IPS DF 4.7 (cell line): ENCODE measurements around the gene TMEM154.

Experiments used
- DNase-seq: peaks from one replicate; pipeline ENCODE4 v3.0.0-alpha.2; 2013; ENCODE audit warnings: low spot score; ENCODE audit errors: extremely low read depth

Gene TMEM154

GRCh38 chr4:152679414-152680281 lies at the start of gene TMEM154:
Gene TMEM154, minus strand, starts transcription at chr4:152679997. Its CDS starts 64 bp downstream, at chr4:152679933.
- DNase-seq, result no peak

GRCh38 chr4:152729466-152729865 lies 49.7 kb upstream of the TMEM154 start:
- no peak for DNase-seq

GRCh38 chr4:152728343-152728742 lies 48.5 kb upstream of the TMEM154 start:
- no peak for DNase-seq

- no peak for DNase-seq
Measured at GRCh38 chr4:152727784-152728183, 48.0 kb upstream of the TMEM154 start.

- no peak for DNase-seq
Measured at GRCh38 chr4:152724494-152724893, 44.7 kb upstream of the TMEM154 start.

GRCh38 chr4:152723236-152723635 lies 43.4 kb upstream of the TMEM154 start:
- no peak for DNase-seq

GRCh38 chr4:152719801-152720556 lies 40.2 kb upstream of the TMEM154 start:
- no peak for DNase-seq

GRCh38 chr4:152719291-152719690 lies 39.5 kb upstream of the TMEM154 start:
- no peak for DNase-seq

- no peak for DNase-seq
Measured at GRCh38 chr4:152715076-152715475, 35.3 kb upstream of the TMEM154 start.

GRCh38 chr4:152713951-152714705 lies 34.3 kb upstream of the TMEM154 start:
- no peak for DNase-seq

- no peak for DNase-seq
Measured at GRCh38 chr4:152709675-152710438, 30.1 kb upstream of the TMEM154 start.

GRCh38 chr4:152708796-152709195 lies 29.0 kb upstream of the TMEM154 start:
- no peak for DNase-seq

GRCh38 chr4:152708361-152708760 lies 28.6 kb upstream of the TMEM154 start:
- no peak for DNase-seq

GRCh38 chr4:152707632-152708031 lies 27.8 kb upstream of the TMEM154 start:
- DNase-seq, result no peak

- no peak for DNase-seq
Measured at GRCh38 chr4:152705903-152706302, 26.1 kb upstream of the TMEM154 start.

GRCh38 chr4:152704788-152705187 lies 25.0 kb upstream of the TMEM154 start:
- DNase-seq, result no peak

- DNase-seq, result no peak
Measured at GRCh38 chr4:152700151-152700550, 20.4 kb upstream of the TMEM154 start.

GRCh38 chr4:152699313-152699712 lies 19.5 kb upstream of the TMEM154 start:
- DNase-seq, result no peak

- no peak for DNase-seq
Measured at GRCh38 chr4:152698089-152698499, 18.3 kb upstream of the TMEM154 start.

GRCh38 chr4:152697284-152698088 lies 17.7 kb upstream of the TMEM154 start:
- DNase-seq, result no peak
